Epithelial cell of esophagus (primary cell): ENCODE measurements around the gene JARID2.

ENCODE experiments used
- DNase-seq: peaks from one replicate; pipeline ENCODE4 v3.0.0; 2010; ENCODE audit warnings: low read depth
- H3K4me3 ChIP-seq: 2 replicates; pipeline ENCODE4 v1.5.1; 2011; ENCODE audit warnings: mild to moderate bottlenecking, low read length, control low read depth
- CTCF ChIP-seq: IDR thresholded peaks from 2 replicates; pipeline ENCODE4 v1.5.1; 2011; ENCODE audit warnings: low read depth, mild to moderate bottlenecking, low read length, control low read depth, inconsistent platforms; ENCODE audit not compliant: insufficient read depth; ENCODE audit errors: missing control alignments

The JARID2 gene

DNA sequence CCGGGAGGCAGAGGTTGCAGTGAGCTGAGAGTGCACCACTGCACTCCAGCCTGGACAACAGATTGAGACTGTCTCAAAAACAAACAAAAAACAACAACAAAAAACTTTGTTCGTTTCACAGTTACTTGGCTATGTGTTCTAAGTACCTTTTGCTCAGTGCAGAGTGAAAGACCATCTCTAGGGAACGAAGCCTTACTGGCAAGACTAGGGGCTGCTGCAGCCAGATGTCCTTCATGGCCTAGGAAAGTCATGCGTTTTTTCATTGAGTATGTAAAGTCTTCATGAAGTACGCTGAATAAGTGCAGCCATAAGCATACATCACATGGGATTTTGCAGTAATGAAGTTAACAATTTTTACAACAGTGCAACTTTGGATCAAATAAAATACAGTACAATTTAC lies 111.1 kb downstream of the JARID2 start:
- H3K4me3 ChIP-seq: no peak overlapping the region
- TF ChIP-seq CTCF: no peak

DNA sequence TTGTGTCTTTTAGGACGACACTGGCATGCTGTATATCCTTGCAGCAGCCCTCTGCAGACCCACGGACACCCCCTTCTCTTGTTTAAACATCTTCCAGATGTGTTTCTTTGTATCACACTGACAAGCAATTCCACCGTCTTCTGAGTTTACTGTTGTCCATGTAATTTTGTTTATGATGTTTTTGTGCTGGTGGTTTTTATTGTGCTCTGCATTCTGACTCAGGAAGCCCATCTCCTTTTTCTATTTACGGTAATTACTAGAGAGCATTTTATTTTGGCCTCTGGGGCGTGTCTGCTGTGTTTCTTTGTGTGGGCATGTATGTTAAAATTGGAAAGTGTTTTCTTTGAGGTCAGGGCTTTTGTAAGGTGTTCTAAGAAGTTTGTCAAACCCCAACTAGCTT lies 111.9 kb downstream of the JARID2 start:
- TF ChIP-seq CTCF: no peak
- DNase-seq: no peak

More for the DNA sequence above, 111.1 kb downstream of the JARID2 start:
- no peak for DNase-seq

DNA sequence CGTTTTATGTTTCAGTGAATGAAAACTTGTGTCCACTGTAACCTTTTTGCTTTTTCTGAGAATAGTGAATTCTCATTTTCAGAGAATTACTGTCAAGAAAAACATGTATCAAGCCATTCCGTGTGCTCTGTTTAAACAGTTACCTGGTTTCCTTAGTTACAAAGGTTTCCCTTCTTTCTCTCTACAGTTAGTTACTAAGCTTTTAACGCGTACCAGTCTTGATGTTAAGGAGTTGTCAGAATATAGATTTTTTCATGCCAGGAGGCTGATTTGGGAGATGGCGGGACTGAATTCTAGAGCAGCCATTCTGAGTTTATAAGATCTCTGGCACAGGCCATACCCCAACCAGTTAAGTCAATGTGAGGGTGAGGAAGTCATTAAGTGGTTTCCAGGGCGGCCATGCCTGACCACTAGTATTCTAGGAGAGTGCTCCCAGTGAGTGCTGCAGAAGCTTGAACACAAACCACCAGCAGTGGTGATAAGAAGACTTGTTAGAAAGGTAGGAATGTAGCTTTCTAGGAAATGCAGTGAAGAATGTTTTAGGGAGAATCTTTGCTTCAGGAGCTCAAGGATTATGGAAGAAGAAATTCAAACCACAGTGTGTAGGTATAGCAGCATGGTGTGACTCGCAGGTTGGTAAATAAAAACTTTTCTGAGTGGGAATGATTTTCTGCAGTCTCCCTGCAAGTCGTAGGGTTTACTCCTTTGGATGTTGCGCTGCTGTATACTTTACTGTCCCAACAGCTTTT lies 112.9 kb downstream of the JARID2 start:
- no peak for TF ChIP-seq CTCF
- DNase-seq: no peak
- no peak overlapping the region for H3K4me3 ChIP-seq

More for the DNA sequence above, 111.9 kb downstream of the JARID2 start:
- H3K4me3 ChIP-seq: no peak overlapping the region

GRCh38 chr6:15359335-15359862 lies 113.5 kb downstream of the JARID2 start:
- no peak for TF ChIP-seq CTCF
- H3K4me3 ChIP-seq: no peak overlapping the region
- no peak for DNase-seq

DNA sequence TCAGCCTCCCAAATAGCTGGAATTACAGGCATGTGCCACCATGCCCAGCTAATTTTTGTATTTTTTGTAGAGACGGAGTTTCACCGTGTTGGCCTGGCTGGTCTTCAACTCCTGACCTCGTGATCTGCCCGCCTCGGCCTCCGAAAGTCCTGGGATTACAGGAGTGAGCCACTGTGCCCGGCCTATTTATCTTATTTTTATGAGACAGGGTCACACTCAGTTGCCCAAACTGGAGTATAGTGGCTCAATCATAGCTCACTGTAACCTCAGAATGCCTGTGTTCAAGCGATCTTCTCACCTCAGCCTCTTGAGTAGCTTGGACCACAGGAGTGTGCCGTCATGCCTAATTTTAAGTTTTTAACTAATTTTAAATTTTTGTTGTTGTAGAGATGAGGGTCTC lies 114.4 kb downstream of the JARID2 start:
- DNase-seq: no peak
- H3K4me3 ChIP-seq: no peak overlapping the region
- no peak for TF ChIP-seq CTCF

DNA sequence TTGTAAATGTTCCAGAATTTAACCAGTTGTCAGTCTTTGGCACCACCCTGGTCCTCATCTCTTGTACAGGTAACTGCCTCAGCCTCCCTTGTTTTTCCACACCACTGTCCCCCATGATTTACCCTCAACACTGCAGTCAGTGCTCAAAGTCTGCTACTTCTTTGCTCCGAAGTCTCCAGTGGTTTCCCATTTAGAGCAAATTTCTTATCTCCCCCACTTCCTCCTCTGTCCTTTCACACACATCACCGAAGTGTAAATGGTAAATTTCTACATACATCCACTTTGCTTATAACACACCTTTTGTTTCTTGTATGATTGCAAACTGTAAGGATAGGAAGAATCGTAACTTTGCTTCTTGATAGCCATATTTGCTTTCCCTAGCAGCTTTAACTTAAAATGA lies 115.3 kb downstream of the JARID2 start:
- TF ChIP-seq CTCF: no peak
- no peak overlapping the region for H3K4me3 ChIP-seq
- no peak for DNase-seq
